GM21529 (cell line): ENCODE data around the gene HYDIN.
"Not testable (repeated sequence)": the region's sequence is repeated elsewhere in the genome, so short reads cannot be mapped to it uniquely, and the experiment has no call there.

Experiments used
- ATAC-seq: cut with Tn5 transposase; IDR thresholded peaks from one replicate; pipeline ENCODE4 v1.9.1; 2021; ENCODE audit not compliant: unreplicated experiment

HYDIN gene

GRCh38 chr16:71143246-71143645, 87.3 kb downstream of the HYDIN start:
- not testable (repeated sequence) for ATAC-seq

DNA sequence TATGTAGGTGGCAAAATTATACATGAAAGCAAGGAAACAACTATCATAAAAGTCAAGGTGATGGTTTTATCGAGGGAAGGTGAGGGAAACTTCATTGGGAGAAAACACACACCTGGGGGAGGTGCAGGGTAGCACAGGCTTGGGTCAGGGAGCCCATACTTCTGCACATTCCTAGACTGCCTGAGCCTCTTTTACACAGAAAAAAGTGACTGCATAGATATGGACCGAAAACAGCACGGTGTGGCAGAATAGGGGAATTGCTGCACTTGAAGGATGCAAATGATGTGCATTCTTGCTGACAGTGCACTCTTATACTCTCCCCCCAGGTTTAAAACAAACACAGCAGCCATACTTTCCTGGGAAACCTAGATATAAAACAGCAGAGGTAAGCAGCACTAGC, 120.0 kb downstream of the HYDIN start:
- ATAC-seq, result not testable (repeated sequence)

DNA sequence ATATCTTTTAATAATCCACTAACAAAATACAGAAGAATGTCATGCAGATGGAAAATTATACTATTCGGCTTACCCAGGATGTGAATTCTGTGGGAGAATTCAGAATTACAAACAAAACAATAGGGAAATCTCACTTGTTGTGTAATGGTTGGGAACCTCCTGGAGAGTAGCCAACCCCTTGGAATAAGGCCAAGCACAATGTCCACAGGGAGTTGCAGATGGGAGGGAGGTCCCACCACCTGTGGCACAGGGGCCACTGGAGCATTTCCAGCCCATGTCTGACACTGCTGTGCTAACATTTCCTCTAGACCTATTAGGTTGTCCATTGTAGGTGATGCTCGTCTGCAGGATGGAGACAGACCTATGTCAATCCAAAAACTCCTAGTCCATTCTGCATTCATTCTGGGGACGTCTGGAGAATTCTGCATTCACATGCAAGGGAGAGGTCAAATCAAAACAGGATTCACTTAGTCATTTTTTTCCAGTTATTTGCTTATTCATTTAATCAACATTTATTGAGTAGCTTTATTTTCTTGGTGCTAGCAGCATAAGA, 120.8 kb downstream of the HYDIN start:
- ATAC-seq, result not testable (repeated sequence)

DNA sequence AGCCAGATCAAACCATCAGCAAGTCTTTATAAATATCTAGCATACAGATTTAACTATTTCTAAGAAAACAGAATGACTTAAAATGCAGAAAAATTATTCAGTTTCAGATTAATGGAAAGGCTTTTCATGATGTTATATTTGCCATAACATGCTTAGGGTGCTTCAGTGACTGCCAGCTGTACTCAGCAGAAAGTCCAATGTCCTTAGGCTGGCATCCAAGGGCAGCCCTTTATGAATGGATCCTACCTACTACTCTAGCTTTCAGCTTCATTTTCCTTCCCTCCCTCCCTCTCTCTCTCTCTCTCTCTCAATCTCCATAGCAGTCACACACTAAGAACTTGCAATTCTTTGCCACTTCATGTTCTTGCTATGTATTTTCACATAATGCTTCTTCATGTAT, 124.6 kb downstream of the HYDIN start:
- ATAC-seq, result not testable (repeated sequence)

DNA sequence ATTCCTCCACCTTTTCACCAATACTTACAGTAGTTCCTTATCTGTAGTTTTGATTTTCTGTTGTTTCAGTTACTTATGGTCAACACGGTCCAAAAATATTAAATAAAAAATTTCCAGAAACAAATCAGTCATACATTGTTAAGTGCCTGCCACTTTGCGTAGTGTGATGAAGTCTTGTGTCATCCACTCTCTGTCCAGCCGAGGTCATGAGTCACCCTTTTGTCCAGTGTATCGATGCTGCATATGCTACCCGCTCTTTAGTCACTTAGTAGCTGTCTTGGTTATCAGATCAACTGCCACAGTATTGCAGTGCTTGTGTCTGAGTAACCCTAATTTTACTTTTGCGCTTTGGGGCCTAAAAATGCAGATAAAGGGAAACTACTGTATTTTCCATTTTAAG, 146.9 kb downstream of the HYDIN start:
- ATAC-seq, result not testable (repeated sequence)

DNA sequence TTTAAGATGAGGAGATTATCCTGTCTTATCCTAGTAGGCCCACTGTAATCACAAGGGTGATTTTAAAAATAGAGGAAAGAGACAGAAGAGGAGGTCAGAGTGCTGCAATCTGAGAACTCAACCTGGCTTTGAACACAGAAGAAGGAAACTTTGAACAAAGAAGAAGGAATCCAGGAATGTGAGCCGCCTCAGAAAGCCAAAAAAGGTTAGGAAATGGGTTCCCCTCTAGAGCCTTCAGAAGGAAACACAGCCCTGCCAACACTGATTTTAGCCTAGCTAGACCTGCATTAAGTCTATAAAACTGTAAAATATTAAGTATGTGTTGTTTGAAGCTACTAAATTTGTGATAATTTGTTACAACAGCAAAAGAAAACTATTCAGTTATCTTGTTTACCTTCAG, 149.7 kb downstream of the HYDIN start:
- not testable (repeated sequence) for ATAC-seq

DNA sequence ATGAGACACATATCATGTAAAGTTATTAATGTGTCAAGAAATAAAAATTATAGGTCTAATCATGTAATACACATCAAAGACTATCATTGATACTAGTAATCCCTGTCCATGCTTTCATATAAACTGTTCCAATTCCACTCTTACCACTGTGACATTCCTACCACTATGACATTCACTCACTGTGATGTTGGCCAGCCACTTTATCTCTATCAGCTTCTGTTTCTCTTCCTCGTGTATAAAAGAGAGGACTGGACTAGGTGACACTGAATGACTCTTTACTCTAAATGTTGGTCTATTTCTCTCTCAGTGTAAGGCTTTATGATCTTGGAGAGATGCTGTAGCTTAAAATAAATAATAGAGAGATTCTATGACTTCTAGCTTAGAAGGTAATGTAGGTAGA, 150.3 kb downstream of the HYDIN start:
- not testable (repeated sequence) for ATAC-seq

GRCh38 chr16:71070651-71071050, 159.9 kb downstream of the HYDIN start:
- not testable (repeated sequence) for ATAC-seq

- ATAC-seq, result not testable (repeated sequence)
Observed at GRCh38 chr16:71069842-71070241, 160.7 kb downstream of the HYDIN start.

DNA sequence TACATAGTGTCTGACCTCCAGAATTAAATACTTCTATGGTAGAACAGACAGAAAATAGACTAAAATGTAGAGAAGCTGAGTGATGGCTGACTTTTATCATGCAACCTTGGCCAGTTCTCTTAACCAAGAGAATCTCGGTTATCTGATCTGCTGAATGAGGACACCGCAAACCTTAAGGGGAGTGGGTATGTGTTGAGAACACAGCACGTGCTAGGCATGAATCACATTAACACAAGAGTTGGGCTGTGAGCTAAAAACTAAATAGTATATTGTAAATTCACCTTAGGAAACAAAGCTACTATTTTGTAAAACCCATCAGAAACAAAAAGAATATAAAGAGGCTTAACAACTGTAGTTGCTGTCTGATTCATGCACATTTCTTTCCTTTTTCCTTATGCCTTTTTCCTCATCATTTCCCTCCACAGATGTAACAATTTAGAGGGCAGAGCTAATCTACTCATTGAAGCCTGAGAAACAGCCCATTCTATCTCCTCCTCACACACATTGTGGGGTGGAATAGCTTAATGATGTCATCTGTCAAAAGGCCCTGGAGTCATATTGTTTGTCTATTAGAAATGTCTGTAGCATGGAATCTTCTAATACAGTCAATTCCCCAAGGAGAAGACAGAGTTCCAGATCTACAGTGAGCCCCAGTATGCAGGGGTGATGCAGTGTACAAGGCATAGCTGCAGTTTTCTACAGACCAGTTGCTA, 176.5 kb downstream of the HYDIN start:
- ATAC-seq, result not testable (repeated sequence)

- not testable (repeated sequence) for ATAC-seq
Observed at GRCh38 chr16:71050307-71050706, 180.2 kb downstream of the HYDIN start.

DNA sequence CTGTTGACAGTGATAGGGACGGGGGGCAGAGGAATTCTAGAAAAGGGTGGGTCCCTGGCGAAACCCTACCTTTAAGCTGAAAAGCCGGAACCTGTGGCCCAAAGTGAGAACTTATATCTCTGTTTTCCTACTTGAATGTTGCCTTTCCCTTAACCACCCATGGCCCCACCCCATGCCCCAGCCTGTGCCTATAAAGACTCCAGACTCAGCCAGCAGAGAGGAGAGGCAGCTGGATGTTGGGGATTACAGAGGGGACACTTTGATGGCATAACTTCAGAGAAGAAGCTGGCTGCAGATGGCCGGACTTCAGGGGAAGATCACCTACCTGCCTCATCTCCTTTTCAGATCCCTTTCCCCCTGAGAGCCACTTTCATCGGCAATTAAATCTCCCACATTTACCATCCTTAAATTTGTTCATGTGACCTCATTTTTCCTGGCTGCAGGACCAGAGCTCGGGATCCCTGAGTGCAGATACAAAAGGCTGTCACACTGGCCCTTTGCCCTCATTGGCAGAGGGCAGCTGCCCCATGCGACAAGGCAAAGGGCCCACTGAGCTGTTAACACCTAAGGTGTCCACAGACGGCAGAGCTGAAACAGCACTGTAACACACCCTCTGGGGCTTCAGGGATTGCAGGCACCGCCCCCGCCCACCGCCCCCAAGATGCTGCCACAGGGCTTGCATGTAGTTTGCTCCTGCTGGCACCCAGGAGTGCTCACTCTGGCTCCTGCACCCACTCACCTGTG, 191.0 kb downstream of the HYDIN start:
- ATAC-seq, result not testable (repeated sequence)

- ATAC-seq, result not testable (repeated sequence)
Observed at GRCh38 chr16:71038421-71038820, 192.1 kb downstream of the HYDIN start.

DNA sequence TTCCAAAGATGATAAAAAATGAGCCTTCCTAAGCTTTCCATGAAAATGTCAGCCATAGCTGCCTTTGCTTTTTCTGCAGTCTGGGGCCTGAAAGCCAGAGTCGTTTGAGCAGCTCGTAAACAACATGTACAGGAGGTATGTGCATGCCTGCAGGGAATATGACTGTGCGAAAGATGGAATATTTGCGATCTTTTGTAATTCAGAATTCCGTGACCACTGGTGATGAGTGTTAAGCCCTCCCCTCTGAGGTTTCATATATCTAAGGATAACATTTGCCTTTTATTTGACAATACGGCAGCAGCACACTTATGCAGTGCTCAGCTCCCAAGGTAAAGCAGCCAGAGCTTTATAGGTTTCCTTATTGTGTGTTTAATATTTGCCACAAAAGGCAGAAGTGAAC, 192.5 kb downstream of the HYDIN start:
- ATAC-seq, result not testable (repeated sequence)

DNA sequence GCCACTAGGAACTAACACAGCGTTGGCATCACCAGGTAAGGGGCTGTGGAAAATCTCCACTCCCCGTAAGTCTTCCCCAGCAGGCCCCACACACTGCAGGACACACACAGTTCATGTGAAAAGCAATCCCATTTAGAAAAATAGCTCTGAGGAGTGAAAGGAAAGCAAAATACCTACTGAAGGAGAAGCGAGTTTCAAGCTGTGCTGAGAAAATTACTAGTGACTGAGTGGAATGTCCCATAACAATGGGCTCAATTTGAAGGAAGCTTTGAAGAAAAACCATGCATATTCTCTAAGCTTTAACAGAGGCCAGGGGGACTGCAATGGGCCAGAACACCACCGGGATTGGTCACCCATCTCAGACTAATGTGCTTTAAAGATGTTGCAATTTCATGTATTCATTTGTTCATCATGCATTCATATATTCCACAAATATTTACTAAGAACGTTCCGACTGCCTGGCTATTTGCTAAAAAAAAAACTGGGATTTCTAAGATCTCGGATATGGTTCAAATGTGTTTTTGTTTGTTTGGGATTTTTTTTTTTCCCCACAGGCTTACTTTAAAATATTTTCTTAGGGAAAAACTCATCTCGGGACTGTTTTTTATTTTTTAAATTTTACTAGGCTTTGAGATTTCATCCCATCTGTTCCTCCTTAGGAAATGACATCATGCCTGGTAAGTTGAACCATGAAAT, 202.3 kb downstream of the HYDIN start:
- not testable (repeated sequence) for ATAC-seq

DNA sequence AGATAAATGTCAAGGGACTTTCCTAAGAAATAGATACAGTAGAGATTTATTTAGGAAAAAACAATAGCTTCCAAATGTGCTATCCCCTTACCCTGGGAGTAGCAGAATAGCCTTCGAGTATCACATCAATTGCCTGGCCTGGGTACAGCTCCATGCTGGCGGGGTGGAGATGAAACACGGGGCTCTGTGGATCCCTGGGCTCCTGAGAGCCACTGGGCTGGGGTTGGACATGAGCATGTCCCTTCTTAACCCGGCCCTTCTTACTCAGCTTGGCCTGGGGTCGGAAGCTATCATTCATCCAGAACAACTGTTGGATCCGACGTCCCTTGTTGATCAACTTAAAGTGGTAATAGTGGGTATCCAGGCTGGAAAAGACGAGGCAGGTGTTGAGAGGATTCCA, 203.0 kb downstream of the HYDIN start:
- not testable (repeated sequence) for ATAC-seq

DNA sequence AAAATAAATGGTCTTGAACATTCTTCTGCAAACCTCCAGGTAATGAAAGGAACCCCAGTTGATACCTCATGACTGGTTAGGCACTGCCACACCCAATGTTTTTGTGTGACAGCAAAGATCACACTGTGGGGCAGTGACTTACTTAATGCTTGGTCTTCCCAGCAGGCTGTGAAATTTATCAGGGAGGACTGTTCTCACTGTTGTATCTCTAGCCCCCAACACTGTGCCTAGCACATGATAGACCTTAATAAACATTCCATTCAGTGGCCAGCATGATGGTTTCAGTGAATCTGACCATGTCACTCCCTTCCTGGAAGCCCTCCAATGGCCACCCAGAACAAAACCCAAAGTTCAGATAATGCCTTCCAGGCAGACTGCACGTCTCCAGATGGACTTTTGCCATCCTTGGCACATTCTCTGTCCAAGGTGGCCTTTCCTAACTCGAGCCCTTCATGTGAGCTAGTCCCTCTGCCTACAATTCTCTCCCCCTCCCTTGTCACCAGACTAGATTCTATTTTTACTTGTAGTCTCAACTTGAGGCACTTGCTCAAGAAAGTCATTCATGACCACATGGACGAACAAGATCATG, 206.6 kb downstream of the HYDIN start:
- ATAC-seq, result not testable (repeated sequence)

DNA sequence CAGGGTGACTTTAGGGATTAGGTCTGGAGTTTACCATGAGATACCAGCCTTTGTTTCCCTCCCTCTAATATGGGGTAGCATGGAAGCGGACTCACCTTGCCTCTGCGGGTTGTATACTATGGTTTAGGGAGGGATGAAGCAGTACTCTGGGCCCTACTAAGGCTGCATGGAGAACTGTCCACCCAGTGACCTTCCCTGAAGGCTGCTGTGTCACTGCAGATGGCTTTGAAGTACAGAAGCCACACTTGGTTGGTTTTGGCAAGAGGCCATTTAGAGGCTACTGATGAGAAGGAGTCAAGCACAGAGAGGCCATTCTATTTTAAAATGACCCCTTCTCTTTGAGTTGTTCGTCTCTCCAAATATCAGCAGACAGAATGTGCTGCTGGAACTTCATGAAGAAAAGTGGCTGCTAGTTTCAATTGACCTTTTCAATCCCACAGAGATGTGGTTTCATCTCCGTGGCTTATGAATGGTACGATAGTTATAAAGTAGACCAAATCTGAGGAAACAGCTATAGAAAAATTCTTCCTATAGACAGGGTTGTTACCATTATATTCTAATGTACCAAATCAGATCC, 208.5 kb downstream of the HYDIN start:
- not testable (repeated sequence) for ATAC-seq

GRCh38 chr16:71019067-71019682, 211.3 kb downstream of the HYDIN start:
- not testable (repeated sequence) for ATAC-seq

- not testable (repeated sequence) for ATAC-seq
Observed at GRCh38 chr16:71015419-71015818, 215.1 kb downstream of the HYDIN start.
